HepG2 (cell line): ENCODE measurements around the gene AGAP3. TPM values are rescaled to one million over a fixed set of nuclear protein-coding genes. Genes with fewer than 3 reads are reported as not detected.

Experiments used
- E2F1 ChIP-seq: sonication (generic); formaldehyde crosslinking; IDR thresholded peaks from 2 replicates; pipeline ENCODE4 v1.5.0; 2020; ENCODE audit warnings: missing genetic modification reagents
- FOXO1 ChIP-seq: sonication (generic); formaldehyde crosslinking; IDR thresholded peaks from 2 replicates; pipeline ENCODE4 v1.4.0; 2020; ENCODE audit warnings: missing genetic modification reagents
- IRX3 ChIP-seq: sonication (generic); formaldehyde crosslinking; IDR thresholded peaks from 2 replicates; pipeline ENCODE4 v1.8.1; 2023; ENCODE audit warnings: mild to moderate bottlenecking, low read depth, missing genetic modification reagents, borderline replicate concordance
- LRRFIP1 ChIP-seq: sonication (generic); formaldehyde crosslinking; conservative IDR thresholded peaks from 2 replicates; pipeline ENCODE4 v1.4.0; 2020; ENCODE audit warnings: missing genetic modification reagents
- NFIC ChIP-seq: IDR thresholded peaks from 2 replicates; pipeline ENCODE4 v1.6.1; 2012; ENCODE audit warnings: mild to moderate bottlenecking, low read length, inconsistent platforms
- SIX4 ChIP-seq: sonication (generic); formaldehyde crosslinking; IDR thresholded peaks from 2 replicates; pipeline ENCODE4 v1.4.0; 2020; ENCODE audit warnings: missing genetic modification reagents
- ZBTB46 ChIP-seq: sonication (generic); formaldehyde crosslinking; IDR thresholded peaks from 2 replicates; pipeline ENCODE4 v1.4.0; 2020; ENCODE audit warnings: mild to moderate bottlenecking, missing genetic modification reagents, borderline replicate concordance
- ZNF235 ChIP-seq: sonication (generic); formaldehyde crosslinking; IDR thresholded peaks from 2 replicates; pipeline ENCODE4 v1.8.1; 2023; ENCODE audit warnings: mild to moderate bottlenecking, missing genetic modification reagents, borderline replicate concordance
- ZNF577 ChIP-seq: sonication (generic); formaldehyde crosslinking; IDR thresholded peaks from 2 replicates; pipeline ENCODE4 v1.4.0; 2020; ENCODE audit warnings: mild to moderate bottlenecking, low read depth, missing genetic modification reagents, borderline replicate concordance
- ZNF580 ChIP-seq: IDR thresholded peaks from 2 replicates; pipeline ENCODE4 v1.6.1; 2016; ENCODE audit warnings: low read depth, borderline replicate concordance
- ZNF644 ChIP-seq: IDR thresholded peaks from 2 replicates; pipeline ENCODE4 v1.6.1; 2016; ENCODE audit warnings: low read depth
- ZNF883 ChIP-seq: sonication (generic); formaldehyde crosslinking; IDR thresholded peaks from 2 replicates; pipeline ENCODE4 v1.5.1; 2020; ENCODE audit warnings: mild to moderate bottlenecking, missing genetic modification reagents; ENCODE audit errors: not compliant biosample characterization
- polyA plus RNA-seq, 8 experiments: library from polyadenylated mRNA; depleted of rRNA in 3 of 8; stranded (reverse) in 7 of 8; unstranded in 1 of 8; fragments of >200 nt; fragmentation: Illumina TruSeq in 4 of 8; extraction: Trizol in 4 of 8; gene quantifications; 2 replicates each; pipeline versions ENCODE4 v1.2.1 to v1.2.3, GENCODE V29; 2011 to 2016; ENCODE audit warnings: low read depth in 4 of 8, missing spikeins in 1 of 8, mixed read lengths in 1 of 8; ENCODE audit not compliant: insufficient read depth in 1 of 8
- total RNA-seq, 5 experiments: library from RNA; depleted of rRNA; stranded (reverse); fragments of >200 nt; fragmentation: Illumina TruSeq; extraction: Trizol; gene quantifications; 2 replicates each; pipeline ENCODE4 v1.2.3, GENCODE V29; 2016; ENCODE audit warnings: low read depth in 1 of 5
- TF ChIP-seq, protein P1 (sequence below): sonication (generic); formaldehyde crosslinking; IDR thresholded peaks from 2 replicates; pipeline ENCODE4 v1.5.1; 2020; ENCODE audit warnings: mild to moderate bottlenecking, missing genetic modification reagents, moderate library complexity
- TF ChIP-seq, protein P2 (sequence below): sonication (generic); formaldehyde crosslinking; IDR thresholded peaks from 2 replicates; pipeline ENCODE4 v1.4.0; 2020; ENCODE audit warnings: missing genetic modification reagents
- TF ChIP-seq, protein P3 (sequence below): IDR thresholded peaks from 2 replicates; pipeline ENCODE4 v1.6.1; 2016; ENCODE audit warnings: mild to moderate bottlenecking

AGAP3 gene
- total and polyA plus RNA-seq, 2 of the 13 experiments (the other 11 are each of a cell fraction or from before 2014, with no cell fraction given) = 31.3 to 61.4 TPM

GRCh38 chr7:151057989-151058780 is 28.1 kb upstream of the AGAP3 start (continued):
- no peak for TF ChIP-seq LRRFIP1
- TF ChIP-seq FOXO1 (CRISPR knock-in tag) = peak; percentile 62; the same call in 1 of the 2 replicates
- TF ChIP-seq ZNF235 (CRISPR knock-in tag) = no peak
- TF ChIP-seq ZNF580 (CRISPR knock-in tag) = 0 out of 2 replicates have a peak, but pooled peaks have one; percentile 28
- peak; percentile 60 for TF ChIP-seq SIX4 (CRISPR knock-in tag)
- TF ChIP-seq ZNF883 (CRISPR knock-in tag) = no peak
- TF ChIP-seq IRX3 (CRISPR knock-in tag) = no peak
- no peak for TF ChIP-seq ZBTB46 (CRISPR knock-in tag)
- TF ChIP-seq, protein P1, sequence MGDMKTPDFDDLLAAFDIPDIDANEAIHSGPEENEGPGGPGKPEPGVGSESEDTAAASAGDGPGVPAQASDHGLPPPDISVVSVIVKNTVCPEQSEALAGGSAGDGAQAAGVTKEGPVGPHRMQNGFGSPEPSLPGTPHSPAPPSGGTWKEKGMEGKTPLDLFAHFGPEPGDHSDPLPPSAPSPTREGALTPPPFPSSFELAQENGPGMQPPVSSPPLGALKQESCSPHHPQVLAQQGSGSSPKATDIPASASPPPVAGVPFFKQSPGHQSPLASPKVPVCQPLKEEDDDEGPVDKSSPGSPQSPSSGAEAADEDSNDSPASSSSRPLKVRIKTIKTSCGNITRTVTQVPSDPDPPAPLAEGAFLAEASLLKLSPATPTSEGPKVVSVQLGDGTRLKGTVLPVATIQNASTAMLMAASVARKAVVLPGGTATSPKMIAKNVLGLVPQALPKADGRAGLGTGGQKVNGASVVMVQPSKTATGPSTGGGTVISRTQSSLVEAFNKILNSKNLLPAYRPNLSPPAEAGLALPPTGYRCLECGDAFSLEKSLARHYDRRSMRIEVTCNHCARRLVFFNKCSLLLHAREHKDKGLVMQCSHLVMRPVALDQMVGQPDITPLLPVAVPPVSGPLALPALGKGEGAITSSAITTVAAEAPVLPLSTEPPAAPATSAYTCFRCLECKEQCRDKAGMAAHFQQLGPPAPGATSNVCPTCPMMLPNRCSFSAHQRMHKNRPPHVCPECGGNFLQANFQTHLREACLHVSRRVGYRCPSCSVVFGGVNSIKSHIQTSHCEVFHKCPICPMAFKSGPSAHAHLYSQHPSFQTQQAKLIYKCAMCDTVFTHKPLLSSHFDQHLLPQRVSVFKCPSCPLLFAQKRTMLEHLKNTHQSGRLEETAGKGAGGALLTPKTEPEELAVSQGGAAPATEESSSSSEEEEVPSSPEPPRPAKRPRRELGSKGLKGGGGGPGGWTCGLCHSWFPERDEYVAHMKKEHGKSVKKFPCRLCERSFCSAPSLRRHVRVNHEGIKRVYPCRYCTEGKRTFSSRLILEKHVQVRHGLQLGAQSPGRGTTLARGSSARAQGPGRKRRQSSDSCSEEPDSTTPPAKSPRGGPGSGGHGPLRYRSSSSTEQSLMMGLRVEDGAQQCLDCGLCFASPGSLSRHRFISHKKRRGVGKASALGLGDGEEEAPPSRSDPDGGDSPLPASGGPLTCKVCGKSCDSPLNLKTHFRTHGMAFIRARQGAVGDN (CRISPR knock-in tag) = peak; percentile 73
- TF ChIP-seq, protein P2, sequence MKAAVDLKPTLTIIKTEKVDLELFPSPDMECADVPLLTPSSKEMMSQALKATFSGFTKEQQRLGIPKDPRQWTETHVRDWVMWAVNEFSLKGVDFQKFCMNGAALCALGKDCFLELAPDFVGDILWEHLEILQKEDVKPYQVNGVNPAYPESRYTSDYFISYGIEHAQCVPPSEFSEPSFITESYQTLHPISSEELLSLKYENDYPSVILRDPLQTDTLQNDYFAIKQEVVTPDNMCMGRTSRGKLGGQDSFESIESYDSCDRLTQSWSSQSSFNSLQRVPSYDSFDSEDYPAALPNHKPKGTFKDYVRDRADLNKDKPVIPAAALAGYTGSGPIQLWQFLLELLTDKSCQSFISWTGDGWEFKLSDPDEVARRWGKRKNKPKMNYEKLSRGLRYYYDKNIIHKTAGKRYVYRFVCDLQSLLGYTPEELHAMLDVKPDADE (CRISPR knock-in tag) = no peak
- peak; percentile 90 for TF ChIP-seq E2F1 (CRISPR knock-in tag)
- TF ChIP-seq NFIC = no peak
- TF ChIP-seq, protein P3, sequence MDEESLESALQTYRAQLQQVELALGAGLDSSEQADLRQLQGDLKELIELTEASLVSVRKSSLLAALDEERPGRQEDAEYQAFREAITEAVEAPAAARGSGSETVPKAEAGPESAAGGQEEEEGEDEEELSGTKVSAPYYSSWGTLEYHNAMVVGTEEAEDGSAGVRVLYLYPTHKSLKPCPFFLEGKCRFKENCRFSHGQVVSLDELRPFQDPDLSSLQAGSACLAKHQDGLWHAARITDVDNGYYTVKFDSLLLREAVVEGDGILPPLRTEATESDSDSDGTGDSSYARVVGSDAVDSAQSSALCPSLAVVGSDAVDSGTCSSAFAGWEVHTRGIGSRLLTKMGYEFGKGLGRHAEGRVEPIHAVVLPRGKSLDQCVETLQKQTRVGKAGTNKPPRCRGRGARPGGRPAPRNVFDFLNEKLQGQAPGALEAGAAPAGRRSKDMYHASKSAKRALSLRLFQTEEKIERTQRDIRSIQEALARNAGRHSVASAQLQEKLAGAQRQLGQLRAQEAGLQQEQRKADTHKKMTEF (CRISPR knock-in tag) = peak; percentile 60; the same call in 1 of the 2 replicates
- no peak for TF ChIP-seq ZNF644 (CRISPR knock-in tag)
- TF ChIP-seq ZNF577 (CRISPR knock-in tag) = no peak
